ENCODE data around the gene HAPLN3. TPM values are rescaled to one million over a fixed set of nuclear protein-coding genes. Genes with fewer than 3 reads are reported as not detected.
A peak's percentile ranks its signal among the peaks of the same experiment; 100 is the strongest.

Gene HAPLN3
- total and polyA plus RNA-seq, 10 donors = 9.7 to 36.0 (median 16.2) TPM

DNA sequence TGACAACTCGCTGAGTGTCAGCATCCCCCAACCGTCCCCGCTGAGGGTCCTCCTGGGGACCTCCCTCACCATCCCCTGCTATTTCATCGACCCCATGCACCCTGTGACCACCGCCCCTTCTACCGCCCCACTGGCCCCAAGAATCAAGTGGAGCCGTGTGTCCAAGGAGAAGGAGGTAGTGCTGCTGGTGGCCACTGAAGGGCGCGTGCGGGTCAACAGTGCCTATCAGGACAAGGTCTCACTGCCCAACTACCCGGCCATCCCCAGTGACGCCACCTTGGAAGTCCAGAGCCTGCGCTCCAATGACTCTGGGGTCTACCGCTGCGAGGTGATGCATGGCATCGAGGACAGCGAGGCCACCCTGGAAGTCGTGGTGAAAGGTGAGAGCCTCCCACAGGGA, 56.7 kb downstream of the HAPLN3 start:
- no peak overlapping the region for H3K4me3 ChIP-seq
- no peak overlapping the region for H3K27ac ChIP-seq
- TF ChIP-seq POLR2A (IDR thresholded peaks at IDR 0.05) (no peak), POLR2AphosphoS5 (IDR thresholded peaks at IDR 0.05) (no peak)
- TF ChIP-seq, protein P1, sequence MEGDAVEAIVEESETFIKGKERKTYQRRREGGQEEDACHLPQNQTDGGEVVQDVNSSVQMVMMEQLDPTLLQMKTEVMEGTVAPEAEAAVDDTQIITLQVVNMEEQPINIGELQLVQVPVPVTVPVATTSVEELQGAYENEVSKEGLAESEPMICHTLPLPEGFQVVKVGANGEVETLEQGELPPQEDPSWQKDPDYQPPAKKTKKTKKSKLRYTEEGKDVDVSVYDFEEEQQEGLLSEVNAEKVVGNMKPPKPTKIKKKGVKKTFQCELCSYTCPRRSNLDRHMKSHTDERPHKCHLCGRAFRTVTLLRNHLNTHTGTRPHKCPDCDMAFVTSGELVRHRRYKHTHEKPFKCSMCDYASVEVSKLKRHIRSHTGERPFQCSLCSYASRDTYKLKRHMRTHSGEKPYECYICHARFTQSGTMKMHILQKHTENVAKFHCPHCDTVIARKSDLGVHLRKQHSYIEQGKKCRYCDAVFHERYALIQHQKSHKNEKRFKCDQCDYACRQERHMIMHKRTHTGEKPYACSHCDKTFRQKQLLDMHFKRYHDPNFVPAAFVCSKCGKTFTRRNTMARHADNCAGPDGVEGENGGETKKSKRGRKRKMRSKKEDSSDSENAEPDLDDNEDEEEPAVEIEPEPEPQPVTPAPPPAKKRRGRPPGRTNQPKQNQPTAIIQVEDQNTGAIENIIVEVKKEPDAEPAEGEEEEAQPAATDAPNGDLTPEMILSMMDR (IDR thresholded peaks at IDR 0.05 in 8 of 11, conservative IDR thresholded peaks at IDR 0.05 in 3 of 11) = no peak
- no peaks in the 10 kb centered on the region for H3K9me3 ChIP-seq
- peaks cover 0 to 13% (median 0%) of the 10 kb centered on the region in 7 donors for H3K27me3 ChIP-seq (replicated peaks in 1 of 7)
- intact Hi-C loops (cut with DNase I; ENCODE audit: low total_unique reads) = loop anchor here (10.0 kb wide), 1 partner anchor 214 kb away; the partner anchor contains the start of gene AEN
- H3K36me3 ChIP-seq = no peaks in the 10 kb centered on the region
- H3K4me1 ChIP-seq = peaks cover 0 to 8% (median 0%) of the 10 kb centered on the region in 6 donors
- DNase-seq = peak; percentile 55
- WGBS, 5 donors = 84 to 90% (median 86%) methylated on average over 18 of the region's 18 CpGs

DNA sequence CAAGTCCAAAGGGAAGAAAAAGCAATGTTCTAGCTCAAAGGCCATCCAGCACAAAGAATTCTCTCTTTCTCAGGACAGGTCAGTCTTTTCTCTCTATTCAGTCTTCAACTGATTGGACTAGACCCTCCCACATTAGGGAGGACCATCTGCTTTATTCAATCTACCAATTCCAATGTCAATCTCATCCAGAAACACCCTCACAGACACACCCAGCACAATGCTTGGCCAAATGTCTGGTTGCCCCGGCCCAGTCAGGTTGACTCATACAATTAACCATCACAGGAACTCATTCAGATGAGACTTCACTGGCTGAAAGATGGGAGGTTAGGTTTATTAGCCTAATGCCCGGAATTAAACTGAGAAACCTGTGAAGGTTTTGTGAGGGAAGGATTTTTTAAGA, 59.7 kb downstream of the HAPLN3 start:
- WGBS, 5 donors = 74 to 96% (median 74%) methylated on average over 2 of the region's 2 CpGs
- Histone ChIP-seq H3K4me1 (peaks cover 0 to 8% (median 0%) of the 10 kb centered on the region in 6 donors), H3K4me3 (no peak overlapping the region), H3K27ac (no peak overlapping the region), H3K27me3 (replicated peaks in 1 of 7) (peaks cover 0 to 13% (median 0%) of the 10 kb centered on the region in 7 donors), H3K36me3 (no peaks in the 10 kb centered on the region), H3K9me3 (no peaks in the 10 kb centered on the region)
- DNase-seq = no peak
- TF ChIP-seq POLR2A (IDR thresholded peaks at IDR 0.05) = no peak
- TF ChIP-seq POLR2AphosphoS5 (IDR thresholded peaks at IDR 0.05) = no peak
- TF ChIP-seq, protein P1 (IDR thresholded peaks at IDR 0.05 in 8 of 11, conservative IDR thresholded peaks at IDR 0.05 in 3 of 11) = no peak
- intact Hi-C loops (cut with DNase I; ENCODE audit: low total_unique reads) = loop anchor here (10.0 kb wide), 1 partner anchor 211 kb away; the partner anchor contains the start of gene AEN

DNA sequence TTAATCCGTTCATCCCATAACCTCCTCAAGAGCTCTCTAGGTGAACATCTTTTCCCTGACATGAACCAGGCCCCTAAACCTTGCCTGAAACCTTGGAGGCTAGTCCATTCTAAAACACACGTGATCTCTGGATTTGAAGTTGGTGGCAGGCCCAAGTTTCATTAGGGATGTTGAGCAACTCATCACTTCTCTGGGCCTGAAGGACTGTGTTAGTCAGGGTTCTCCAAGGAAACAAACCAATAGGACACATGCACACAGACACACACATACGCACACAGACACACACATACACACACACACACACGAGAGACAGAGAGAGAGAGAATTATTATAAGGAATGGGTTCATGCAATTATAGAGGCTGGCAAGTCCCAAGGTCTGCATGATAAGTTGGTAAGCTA, 60.2 kb downstream of the HAPLN3 start:
- peaks cover 0 to 8% (median 0%) of the 10 kb centered on the region in 6 donors for H3K4me1 ChIP-seq
- no peaks in the 10 kb centered on the region for H3K9me3 ChIP-seq
- no peaks in the 10 kb centered on the region for H3K36me3 ChIP-seq
- no peak overlapping the region for H3K4me3 ChIP-seq
- TF ChIP-seq, protein P1 (IDR thresholded peaks at IDR 0.05 in 8 of 11, conservative IDR thresholded peaks at IDR 0.05 in 3 of 11) = no peak
- TF ChIP-seq POLR2AphosphoS5 (IDR thresholded peaks at IDR 0.05) (no peak), POLR2A (IDR thresholded peaks at IDR 0.05) (no peak)
- intact Hi-C loops (cut with DNase I; ENCODE audit: low total_unique reads) = loop anchor here (10.0 kb wide), 1 partner anchor 210 kb away; the partner anchor contains the start of gene AEN
- WGBS, 5 donors = 85 to 95% (median 88%) methylated on average over 4 of the region's 4 CpGs
- no peak overlapping the region for H3K27ac ChIP-seq
- DNase-seq = no peak
- peaks cover 0 to 13% (median 0%) of the 10 kb centered on the region in 7 donors for H3K27me3 ChIP-seq (replicated peaks in 1 of 7)

GRCh38 chr15:88834211-88834812, 61.0 kb downstream of the HAPLN3 start:
- TF ChIP-seq, protein P1 (IDR thresholded peaks at IDR 0.05 in 8 of 11, conservative IDR thresholded peaks at IDR 0.05 in 3 of 11) = peak in 9 of 11 experiments; percentile 25 to 63 (median 55)
- TF ChIP-seq POLR2A (IDR thresholded peaks at IDR 0.05) = no peak
- no peaks in the 10 kb centered on the region for H3K36me3 ChIP-seq
- H3K4me1 ChIP-seq = peaks cover 0 to 8% (median 0%) of the 10 kb centered on the region in 6 donors
- WGBS, 5 donors = 36 to 56% (median 47%) methylated on average over 14 of the region's 14 CpGs
- no peak overlapping the region for H3K4me3 ChIP-seq
- peaks cover 0 to 8% (median 0%) of the 10 kb centered on the region in 7 donors for H3K27me3 ChIP-seq (replicated peaks in 1 of 7)
- DNase-seq = peak; percentile 80
- H3K9me3 ChIP-seq = no peaks in the 10 kb centered on the region
- no peak overlapping the region for H3K27ac ChIP-seq
- intact Hi-C loops (cut with DNase I; ENCODE audit: low total_unique reads) = loop anchor here (10.0 kb wide), 1 partner anchor 210 kb away; the partner anchor contains the start of gene AEN
